Mesenchymal stem cell (in vitro differentiated cells and primary cell): ENCODE measurements around the gene ZNF382.

ENCODE experiments used
- DNase-seq: peaks from one replicate; pipeline ENCODE4 v3.0.0-alpha.2; 2013
- H2AFZ ChIP-seq: one replicate; pipeline ENCODE4 v1.6.1; 2013; ENCODE audit warnings: low read depth, mild to moderate bottlenecking, control low read depth, inconsistent platforms, low read length, moderate library complexity
- H2AK5ac ChIP-seq: 2 replicates; pipeline ENCODE4 v1.6.1; 2013; ENCODE audit warnings: low read length, moderate library complexity, mild to moderate bottlenecking, inconsistent platforms; ENCODE audit not compliant: severe bottlenecking
- H2BK120ac ChIP-seq: one replicate; pipeline ENCODE4 v1.6.1; 2013; ENCODE audit warnings: low read depth, mild to moderate bottlenecking, inconsistent platforms, low read length, moderate library complexity
- H2BK12ac ChIP-seq, 2 experiments: one replicate each; pipeline ENCODE4 v1.6.1; 2013; ENCODE audit warnings: inconsistent platforms in 2 of 2, low read length in 2 of 2, mild to moderate bottlenecking in 2 of 2, moderate library complexity in 2 of 2, control low read depth in 1 of 2
- H2BK15ac ChIP-seq: one replicate; pipeline ENCODE4 v1.6.1; 2013; ENCODE audit warnings: mild to moderate bottlenecking, low read depth, inconsistent platforms; ENCODE audit not compliant: poor library complexity, severe bottlenecking
- H2BK5ac ChIP-seq: 2 replicates; pipeline ENCODE4 v1.6.1; 2013; ENCODE audit warnings: low read depth, mild to moderate bottlenecking, low read length, control low read depth, inconsistent platforms; ENCODE audit not compliant: poor library complexity, severe bottlenecking
- H3K14ac ChIP-seq, 2 experiments: one replicate each; pipeline ENCODE4 v1.6.1; 2013; ENCODE audit warnings: inconsistent platforms in 2 of 2, low read length in 2 of 2, control low read depth in 1 of 2, mild to moderate bottlenecking in 1 of 2, moderate library complexity in 1 of 2
- H3K18ac ChIP-seq, 2 experiments: one replicate each; pipeline ENCODE4 v1.6.1; 2013; ENCODE audit warnings: inconsistent platforms in 2 of 2, low read length in 2 of 2, control low read depth in 1 of 2, low read depth in 1 of 2, mild to moderate bottlenecking in 1 of 2
- H3K23ac ChIP-seq, 2 experiments: one replicate each; pipeline ENCODE4 v1.6.1; 2013; ENCODE audit warnings: inconsistent platforms in 2 of 2, low read length in 2 of 2, mild to moderate bottlenecking in 2 of 2, moderate library complexity in 2 of 2, control low read depth in 1 of 2
- H3K27ac ChIP-seq: 2 replicates; pipeline ENCODE4 v1.5.1; 2013; ENCODE audit warnings: mild to moderate bottlenecking, moderate library complexity, low read length, control low read depth, inconsistent platforms; ENCODE audit not compliant: poor library complexity, severe bottlenecking
- H3K27me3 ChIP-seq, 2 experiments: 2 replicates each; pipeline versions ENCODE4 v1.6.1 to v1.7.0; 2013; ENCODE audit warnings: low read length in 2 of 2, mild to moderate bottlenecking in 2 of 2, moderate library complexity in 2 of 2, control low read depth in 1 of 2, inconsistent platforms in 1 of 2; ENCODE audit not compliant: control insufficient read depth in 1 of 2, insufficient read depth in 1 of 2
- H3K36me3 ChIP-seq, 2 experiments: 2 replicates each; pipeline versions ENCODE4 v1.6.1 to v1.7.0; 2013; ENCODE audit warnings: low read length in 2 of 2, control low read depth in 1 of 2, inconsistent platforms in 1 of 2, low read depth in 1 of 2, mild to moderate bottlenecking in 1 of 2; ENCODE audit not compliant: insufficient read depth in 2 of 2, control insufficient read depth in 1 of 2
- H3K4ac ChIP-seq, 2 experiments: one replicate each; pipeline ENCODE4 v1.6.1; 2013; ENCODE audit warnings: inconsistent platforms in 2 of 2, low read length in 2 of 2, mild to moderate bottlenecking in 2 of 2, moderate library complexity in 2 of 2, control low read depth in 1 of 2, low read depth in 1 of 2
- H3K4me1 ChIP-seq: 2 replicates; pipeline ENCODE4 v1.6.1; 2013; ENCODE audit warnings: low read depth, low read length, control low read depth; ENCODE audit not compliant: control insufficient read depth, insufficient read depth
- H3K4me2 ChIP-seq: 2 replicates; pipeline ENCODE4 v1.6.1; 2013; ENCODE audit warnings: low read length, mild to moderate bottlenecking, inconsistent platforms; ENCODE audit not compliant: poor library complexity, severe bottlenecking
- H3K4me3 ChIP-seq, 2 experiments: 2 replicates each; pipeline versions ENCODE4 v1.5.1 to v1.7.0; 2013; ENCODE audit warnings: low read length in 2 of 2, mild to moderate bottlenecking in 2 of 2, control low read depth in 1 of 2, low read depth in 1 of 2; ENCODE audit not compliant: insufficient read depth in 1 of 2
- H3K79me1 ChIP-seq: replicated peaks from 2 replicates; pipeline ENCODE4 v1.6.1; 2013; ENCODE audit warnings: mild to moderate bottlenecking, control low read depth, low read length, inconsistent platforms; ENCODE audit not compliant: poor library complexity, severe bottlenecking
- H3K9ac ChIP-seq: 2 replicates; pipeline ENCODE4 v1.7.0; 2013; ENCODE audit warnings: mild to moderate bottlenecking, low read length, moderate library complexity
- H3K9me3 ChIP-seq: 2 replicates; pipeline ENCODE4 v1.7.0; 2013; ENCODE audit warnings: mild to moderate bottlenecking, low read length; ENCODE audit not compliant: control insufficient read depth
- H4K8ac ChIP-seq: one replicate; pipeline ENCODE4 v1.6.1; 2013; ENCODE audit warnings: inconsistent platforms, mild to moderate bottlenecking, low read length, moderate library complexity
- H4K91ac ChIP-seq: one replicate; pipeline ENCODE4 v1.6.1; 2013; ENCODE audit warnings: mild to moderate bottlenecking, low read length, inconsistent platforms
- WGBS: methylation state at CpG from one replicate; pipeline ENCODE4 v1.1.7; 2013; ENCODE audit warnings: mixed read lengths; 5-methylcytosine and 5-hydroxymethylcytosine counted together

ZNF382 gene

GRCh38 chr19:36573020-36573894 is 31.9 kb upstream of the ZNF382 start, which contains the start of gene ZNF529:
ZNF529 (minus strand) TSS chr19:36573292; CDS start chr19:36572346, 946 bp downstream.
- H4K91ac ChIP-seq: peak within 1 kb of the TSS; percentile 80
- H3K27me3 ChIP-seq: no peaks in the 10 kb centered on the region
- H3K4me1 ChIP-seq: no peaks in the 10 kb centered on the region
- H2BK15ac ChIP-seq: no peak within 1 kb of the TSS
- H3K79me1 ChIP-seq: peaks cover 20% of the 10 kb centered on the region
- peak within 1 kb of the TSS; percentile 92 to 97 for H3K4me3 ChIP-seq
- peak; percentile 96 for DNase-seq
- H3K36me3 ChIP-seq: peaks cover 34 to 49% of the 10 kb centered on the region in 2 experiments
- H3K9ac ChIP-seq: peak within 1 kb of the TSS; percentile 94
- peak within 1 kb of the TSS; percentile 50 for H2BK120ac ChIP-seq
- H3K18ac ChIP-seq: peak within 1 kb of the TSS; percentile 82 to 95
- under 1% methylated on average over 60 of the region's 66 CpGs for WGBS
- peak within 1 kb of the TSS; percentile 74 for H3K4me2 ChIP-seq
- peak within 1 kb of the TSS; percentile 93 for H2AFZ ChIP-seq
- peak within 1 kb of the TSS in 1 of 2 experiments; percentile 34 for H3K23ac ChIP-seq
- H3K27ac ChIP-seq: peak within 1 kb of the TSS; percentile 58
- H2AK5ac ChIP-seq: no peak within 1 kb of the TSS
- no peak within 1 kb of the TSS for H2BK5ac ChIP-seq
- H3K4ac ChIP-seq: peak within 1 kb of the TSS; percentile 35 to 71
- peak within 1 kb of the TSS; percentile 37 to 79 for H3K14ac ChIP-seq
- H4K8ac ChIP-seq: peak within 1 kb of the TSS; percentile 86
- peaks cover 51% of the 10 kb centered on the region for H3K9me3 ChIP-seq
- H2BK12ac ChIP-seq: peak within 1 kb of the TSS in 1 of 2 experiments; percentile 73

GRCh38 chr19:36573895-36574720 is 31.0 kb upstream of the ZNF382 start:
- H3K4ac ChIP-seq: peak overlapping the region in 1 of 2 experiments; percentile 35
- H4K8ac ChIP-seq: peak overlapping the region; percentile 86
- no peaks in the 10 kb centered on the region for H3K27me3 ChIP-seq
- H2BK15ac ChIP-seq: no peak overlapping the region
- H4K91ac ChIP-seq: no peak overlapping the region
- peak overlapping the region; percentile 92 to 97 for H3K4me3 ChIP-seq
- peak overlapping the region; percentile 94 for H3K9ac ChIP-seq
- peaks cover 37 to 49% of the 10 kb centered on the region in 2 experiments for H3K36me3 ChIP-seq
- peaks cover 51% of the 10 kb centered on the region for H3K9me3 ChIP-seq
- no peak overlapping the region for H2BK5ac ChIP-seq
- H2BK12ac ChIP-seq: no peak overlapping the region
- WGBS: 26% methylated on average over 17 of the region's 18 CpGs
- H3K27ac ChIP-seq: peak overlapping the region; percentile 58
- peak overlapping the region in 1 of 2 experiments; percentile 34 for H3K23ac ChIP-seq
- peaks cover 19% of the 10 kb centered on the region for H3K79me1 ChIP-seq
- no peak overlapping the region for H3K18ac ChIP-seq
- no peak overlapping the region for H3K14ac ChIP-seq
- DNase-seq: peak; percentile 53
- peak overlapping the region; percentile 59 for H2AK5ac ChIP-seq
- no peaks in the 10 kb centered on the region for H3K4me1 ChIP-seq
- H2BK120ac ChIP-seq: no peak overlapping the region
- peak overlapping the region; percentile 74 for H3K4me2 ChIP-seq
- H2AFZ ChIP-seq: peak overlapping the region; percentile 93

GRCh38 chr19:36574741-36575140 is 30.4 kb upstream of the ZNF382 start:
- H3K9me3 ChIP-seq: peaks cover 51% of the 10 kb centered on the region
- H2BK120ac ChIP-seq: no peak overlapping the region
- H2AK5ac ChIP-seq: no peak overlapping the region
- H3K14ac ChIP-seq: no peak overlapping the region
- H3K36me3 ChIP-seq: peaks cover 37 to 50% of the 10 kb centered on the region in 2 experiments
- peaks cover 18% of the 10 kb centered on the region for H3K79me1 ChIP-seq
- no peak overlapping the region for H3K9ac ChIP-seq
- H2BK15ac ChIP-seq: no peak overlapping the region
- no peaks in the 10 kb centered on the region for H3K4me1 ChIP-seq
- H3K4ac ChIP-seq: no peak overlapping the region
- H4K8ac ChIP-seq: no peak overlapping the region
- no peak for DNase-seq
- peak overlapping the region in 1 of 2 experiments; percentile 92 for H3K4me3 ChIP-seq
- H3K27me3 ChIP-seq: no peaks in the 10 kb centered on the region
- no peak overlapping the region for H3K27ac ChIP-seq
- H3K23ac ChIP-seq: no peak overlapping the region
- H3K4me2 ChIP-seq: no peak overlapping the region
- no peak overlapping the region for H3K18ac ChIP-seq
- H4K91ac ChIP-seq: no peak overlapping the region
- H2AFZ ChIP-seq: no peak overlapping the region
- no peak overlapping the region for H2BK5ac ChIP-seq
- WGBS: 85% methylated on average over 2 of the region's 2 CpGs
- H2BK12ac ChIP-seq: no peak overlapping the region
